ENCODE measurements around the gene DLGAP4. TPM values are rescaled to one million over a fixed set of nuclear protein-coding genes. Genes with fewer than 3 reads are reported as not detected.

The DLGAP4 gene
- polyA plus RNA-seq, 2 of the 4 experiments (the other 2 are of a cell fraction), result 11.9 to 36.7 TPM

DNA sequence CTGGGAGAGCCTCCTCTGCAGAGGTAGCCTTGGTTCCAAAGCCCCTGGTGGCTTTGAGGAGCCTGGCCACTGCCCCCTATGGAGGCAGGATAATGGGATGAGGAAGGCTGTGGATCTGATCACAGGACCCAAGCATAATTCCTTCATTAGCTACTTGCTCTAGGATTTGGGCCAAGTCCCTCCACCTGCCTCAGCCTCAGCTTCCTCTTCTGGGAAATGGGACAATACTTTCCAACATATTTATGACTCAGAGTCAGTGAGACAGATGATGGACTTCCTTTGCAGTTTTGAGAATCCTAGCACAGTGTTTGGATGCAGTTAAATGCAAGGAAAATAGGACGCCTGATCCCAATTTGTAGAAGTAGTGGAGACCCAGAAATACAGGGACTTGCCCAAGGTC lies 171.3 kb downstream of the DLGAP4 start:
- no peak for DNase-seq (ENCODE audit: low read depth in 1 of 2, low spot score in 1 of 2)
- H3K9me3 ChIP-seq, result no peaks in the 10 kb centered on the region
- no peak overlapping the region for H3K4me3 ChIP-seq
- no peak for ATAC-seq
- H3K4me2 ChIP-seq, result no peak overlapping the region
- WGBS (ENCODE audit: missing lambda C conversion rate), result 96% methylated on average over 1 of the region's 1 CpG
- ChIA-PET POLR2A (no interaction called here), CTCF (interaction anchor here (0.7 to 1.9 kb wide), 3 partner anchors 38 to 285 kb away, joined by 3 to 6 read pairs (median 3); no protein-coding TSS in a partner anchor)
- no peak for TF ChIP-seq HOXA7 (CRISPR knock-in tag; IDR thresholded peaks at IDR 0.05)
- TF ChIP-seq, protein P1, sequence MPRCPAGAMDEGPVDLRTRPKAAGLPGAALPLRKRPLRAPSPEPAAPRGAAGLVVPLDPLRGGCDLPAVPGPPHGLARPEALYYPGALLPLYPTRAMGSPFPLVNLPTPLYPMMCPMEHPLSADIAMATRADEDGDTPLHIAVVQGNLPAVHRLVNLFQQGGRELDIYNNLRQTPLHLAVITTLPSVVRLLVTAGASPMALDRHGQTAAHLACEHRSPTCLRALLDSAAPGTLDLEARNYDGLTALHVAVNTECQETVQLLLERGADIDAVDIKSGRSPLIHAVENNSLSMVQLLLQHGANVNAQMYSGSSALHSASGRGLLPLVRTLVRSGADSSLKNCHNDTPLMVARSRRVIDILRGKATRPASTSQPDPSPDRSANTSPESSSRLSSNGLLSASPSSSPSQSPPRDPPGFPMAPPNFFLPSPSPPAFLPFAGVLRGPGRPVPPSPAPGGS (IDR thresholded peaks at IDR 0.05), result no peak
- H3K4me1 ChIP-seq, result peaks cover 44% of the 10 kb centered on the region
- no peak overlapping the region for H3K27ac ChIP-seq
- FAIRE-seq, result no peak

DNA sequence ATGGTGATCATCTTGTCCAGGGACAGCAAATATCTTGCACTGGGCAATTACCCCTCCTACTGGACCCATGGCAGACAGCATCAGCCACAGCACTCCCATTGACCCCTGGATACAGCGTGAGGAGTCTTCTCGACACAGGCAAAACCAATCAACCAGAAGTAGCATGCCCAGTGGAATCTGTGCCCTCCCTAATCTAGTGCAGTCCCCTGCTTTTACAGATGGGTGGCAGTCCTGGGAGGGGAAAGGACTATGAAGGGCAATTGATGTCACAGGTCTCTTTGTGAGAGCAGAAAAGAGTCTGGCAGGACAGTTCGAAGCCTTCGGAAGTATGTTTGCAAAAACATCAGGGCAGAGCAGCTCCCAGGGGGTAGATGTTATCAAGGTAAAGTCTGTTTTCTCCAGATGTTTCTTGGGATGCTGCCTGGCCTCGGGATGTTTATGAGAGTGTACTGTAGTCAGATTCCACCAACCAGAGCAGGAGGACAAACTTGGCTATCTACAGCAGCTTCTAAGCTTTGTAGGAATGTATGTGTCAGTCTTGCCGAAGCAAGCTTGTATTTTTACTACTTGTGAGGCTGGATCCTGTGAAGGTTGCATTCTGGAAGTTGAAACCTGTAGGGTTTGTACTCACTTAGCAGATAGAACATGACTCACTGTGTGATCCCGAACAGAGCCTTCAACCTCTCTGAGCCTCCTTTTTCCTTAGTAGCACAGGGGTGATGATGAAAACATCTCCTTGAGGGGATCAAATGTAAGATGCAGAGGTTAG lies 172.2 kb downstream of the DLGAP4 start:
- no peak for DNase-seq (ENCODE audit: low read depth in 1 of 2, low spot score in 1 of 2)
- peaks cover 36% of the 10 kb centered on the region for H3K4me1 ChIP-seq
- ATAC-seq, result peak in 1 of 2 experiments; percentile 21; a peak in 1 of 6 replicates
- no peaks in the 10 kb centered on the region for H3K9me3 ChIP-seq
- POLR2A ChIA-PET, result no interaction called here
- 77% methylated on average over 7 of the region's 7 CpGs for WGBS (ENCODE audit: missing lambda C conversion rate)
- H3K4me3 ChIP-seq, result no peak overlapping the region
- FAIRE-seq, result no peak
- CTCF ChIA-PET, result interaction anchor here (1.9 kb wide), 1 partner anchor 38 kb away, joined by 6 read pairs; no protein-coding TSS in a partner anchor
- no peak overlapping the region for H3K4me2 ChIP-seq
- no peak overlapping the region for H3K27ac ChIP-seq
- TF ChIP-seq, protein P2, sequence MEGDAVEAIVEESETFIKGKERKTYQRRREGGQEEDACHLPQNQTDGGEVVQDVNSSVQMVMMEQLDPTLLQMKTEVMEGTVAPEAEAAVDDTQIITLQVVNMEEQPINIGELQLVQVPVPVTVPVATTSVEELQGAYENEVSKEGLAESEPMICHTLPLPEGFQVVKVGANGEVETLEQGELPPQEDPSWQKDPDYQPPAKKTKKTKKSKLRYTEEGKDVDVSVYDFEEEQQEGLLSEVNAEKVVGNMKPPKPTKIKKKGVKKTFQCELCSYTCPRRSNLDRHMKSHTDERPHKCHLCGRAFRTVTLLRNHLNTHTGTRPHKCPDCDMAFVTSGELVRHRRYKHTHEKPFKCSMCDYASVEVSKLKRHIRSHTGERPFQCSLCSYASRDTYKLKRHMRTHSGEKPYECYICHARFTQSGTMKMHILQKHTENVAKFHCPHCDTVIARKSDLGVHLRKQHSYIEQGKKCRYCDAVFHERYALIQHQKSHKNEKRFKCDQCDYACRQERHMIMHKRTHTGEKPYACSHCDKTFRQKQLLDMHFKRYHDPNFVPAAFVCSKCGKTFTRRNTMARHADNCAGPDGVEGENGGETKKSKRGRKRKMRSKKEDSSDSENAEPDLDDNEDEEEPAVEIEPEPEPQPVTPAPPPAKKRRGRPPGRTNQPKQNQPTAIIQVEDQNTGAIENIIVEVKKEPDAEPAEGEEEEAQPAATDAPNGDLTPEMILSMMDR (IDR thresholded peaks at IDR 0.05), result no peak
- no peak for TF ChIP-seq ZFP36 (IDR thresholded peaks at IDR 0.05; ENCODE audit: borderline replicate concordance, partially characterized antibody)

DNA sequence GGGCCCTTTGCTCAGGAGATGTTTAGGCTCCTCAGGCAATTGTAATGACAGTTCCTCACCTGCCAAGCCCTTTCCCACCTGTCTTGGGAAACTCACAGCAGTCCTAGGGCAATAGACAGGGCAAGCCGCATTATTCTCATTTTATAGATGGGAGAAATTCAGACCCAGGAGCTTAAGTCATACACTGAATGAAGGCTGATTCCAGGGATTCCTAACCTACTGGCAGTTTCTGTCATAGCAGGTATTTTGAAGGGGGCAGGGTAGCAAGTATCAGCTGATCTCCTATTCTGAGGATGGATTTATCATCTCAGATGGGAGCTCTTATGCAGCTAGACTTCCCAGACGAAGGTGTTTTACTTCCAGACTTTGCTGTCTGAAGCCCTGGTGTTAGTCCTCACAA lies 173.8 kb downstream of the DLGAP4 start:
- ATAC-seq (peak; percentile 51 to 68; a peak in 4 of 6 replicates), DNase-seq (ENCODE audit: low read depth in 1 of 2, low spot score in 1 of 2) (no peak), FAIRE-seq (no peak)
- Histone ChIP-seq H3K4me2 (no peak overlapping the region), H3K9me3 (no peaks in the 10 kb centered on the region), H3K4me3 (no peak overlapping the region), H3K27ac (no peak overlapping the region), H3K4me1 (peaks cover 27% of the 10 kb centered on the region)
- 69% methylated on average over 2 of the region's 2 CpGs for WGBS (ENCODE audit: missing lambda C conversion rate)
- TF ChIP-seq TP53 (CRISPR knock-in tag; IDR thresholded peaks at IDR 0.05) (no peak), SMC3 (IDR thresholded peaks at IDR 0.05) (no peak)
- TF ChIP-seq, protein P3, sequence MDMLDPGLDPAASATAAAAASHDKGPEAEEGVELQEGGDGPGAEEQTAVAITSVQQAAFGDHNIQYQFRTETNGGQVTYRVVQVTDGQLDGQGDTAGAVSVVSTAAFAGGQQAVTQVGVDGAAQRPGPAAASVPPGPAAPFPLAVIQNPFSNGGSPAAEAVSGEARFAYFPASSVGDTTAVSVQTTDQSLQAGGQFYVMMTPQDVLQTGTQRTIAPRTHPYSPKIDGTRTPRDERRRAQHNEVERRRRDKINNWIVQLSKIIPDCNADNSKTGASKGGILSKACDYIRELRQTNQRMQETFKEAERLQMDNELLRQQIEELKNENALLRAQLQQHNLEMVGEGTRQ (IDR thresholded peaks at IDR 0.05), result no peak
- POLR2A ChIA-PET, result no interaction called here
- CTCF ChIA-PET, result interaction anchor here (1.0 to 3.8 kb wide), 3 partner anchors 9 to 275 kb away, joined by 4 to 12 read pairs (median 4); no protein-coding TSS in a partner anchor

DNA sequence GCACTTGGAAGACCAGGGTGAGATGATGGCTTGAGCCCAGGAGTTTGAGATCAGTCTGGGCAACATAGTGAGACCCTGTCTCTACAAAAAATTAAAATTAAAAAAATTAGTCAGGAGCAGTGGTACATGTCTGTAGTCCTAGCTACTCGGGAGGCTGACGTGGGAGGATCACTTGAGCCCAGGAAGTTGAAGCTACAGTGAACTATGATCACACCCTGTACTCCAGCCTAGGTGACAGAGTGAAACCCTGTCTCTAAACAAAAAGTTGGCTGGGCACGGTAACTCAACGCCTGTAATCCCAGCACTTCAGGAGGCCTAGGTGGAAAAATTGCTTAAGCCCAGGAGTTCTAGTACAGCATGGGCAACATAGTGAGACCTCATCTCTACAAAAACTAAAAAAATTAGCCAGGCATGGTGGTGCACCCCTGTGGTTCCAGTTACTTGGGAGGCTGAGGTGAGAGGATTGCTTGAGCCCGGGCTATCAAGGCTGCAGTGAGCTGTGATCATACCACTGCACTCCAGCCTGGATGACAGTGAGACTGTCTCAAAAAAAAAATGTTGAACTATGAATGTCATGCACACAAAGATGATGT lies 174.4 kb downstream of the DLGAP4 start:
- H3K4me1 ChIP-seq, result peaks cover 21% of the 10 kb centered on the region
- CTCF ChIA-PET, result interaction anchor here (1.3 to 3.8 kb wide), 2 partner anchors 10 to 15 kb away, joined by 4 to 12 read pairs; no protein-coding TSS in a partner anchor
- no peaks in the 10 kb centered on the region for H3K9me3 ChIP-seq
- DNase-seq (ENCODE audit: low read depth in 1 of 2, low spot score in 1 of 2), result no peak
- ATAC-seq, result no peak
- WGBS (ENCODE audit: missing lambda C conversion rate), result 86% methylated on average over 5 of the region's 5 CpGs
- H3K27ac ChIP-seq, result no peak overlapping the region
- no peak overlapping the region for H3K4me2 ChIP-seq
- H3K4me3 ChIP-seq, result no peak overlapping the region
- TF ChIP-seq MAZ (IDR thresholded peaks at IDR 0.05; ENCODE audit: borderline replicate concordance, low read depth, low read length) (no peak), RAD21 (conservative IDR thresholded peaks at IDR 0.05 in 1 of 2, IDR thresholded peaks at IDR 0.05 in 1 of 2) (no peak), RFX5 (IDR thresholded peaks at IDR 0.05) (no peak), ZNF302 (CRISPR knock-in tag; IDR thresholded peaks at IDR 0.05) (no peak), KDM1A (IDR thresholded peaks at IDR 0.05; ENCODE audit: low read depth) (no peak), CEBPB (IDR thresholded peaks at IDR 0.05) (no peak), ZFP36 (IDR thresholded peaks at IDR 0.05; ENCODE audit: borderline replicate concordance, partially characterized antibody) (no peak), GATA3 (IDR thresholded peaks at IDR 0.05; ENCODE audit: borderline replicate concordance) (no peak)
- FAIRE-seq, result no peak
- POLR2A ChIA-PET, result no interaction called here
